ENCODE results near the gene SOWAHC. TPM values are rescaled to one million over a fixed set of nuclear protein-coding genes. Genes with fewer than 3 reads are reported as not detected.
A peak's percentile ranks its signal among the peaks of the same experiment; 100 is the strongest.

SOWAHC gene
- total RNA-seq, 1 experiment from 2014 or later: 14.9 TPM

- no peak for DNase-seq (ENCODE audit: low read depth)
Observed at GRCh38 chr2:109645412-109646184, 31.4 kb downstream of the SOWAHC start.

GRCh38 chr2:109646961-109647360 lies 32.8 kb downstream of the SOWAHC start:
- DNase-seq (ENCODE audit: low read depth): peak; percentile 11

- DNase-seq (ENCODE audit: low read depth): no peak
Observed at GRCh38 chr2:109647636-109648035, 33.5 kb downstream of the SOWAHC start.

GRCh38 chr2:109648041-109648527 lies 33.9 kb downstream of the SOWAHC start:
- DNase-seq (ENCODE audit: low read depth): no peak

- no peak for DNase-seq (ENCODE audit: low read depth)
Observed at GRCh38 chr2:109649736-109650695, 35.9 kb downstream of the SOWAHC start.

- no peak for DNase-seq (ENCODE audit: low read depth)
Observed at GRCh38 chr2:109654326-109655050, 40.3 kb downstream of the SOWAHC start.

- DNase-seq (ENCODE audit: low read depth): peak; percentile 24
Observed at GRCh38 chr2:109655287-109655686, 41.1 kb downstream of the SOWAHC start.

- DNase-seq (ENCODE audit: low read depth): no peak
Observed at GRCh38 chr2:109659396-109660045, 45.4 kb downstream of the SOWAHC start.

GRCh38 chr2:109660046-109660860 lies 46.1 kb downstream of the SOWAHC start:
- no peak for DNase-seq (ENCODE audit: low read depth)

- no peak for DNase-seq (ENCODE audit: low read depth)
Observed at GRCh38 chr2:109662889-109663288, 48.7 kb downstream of the SOWAHC start.

- peak; percentile 48 for DNase-seq (ENCODE audit: low read depth)
Observed at GRCh38 chr2:109663721-109664120, 49.6 kb downstream of the SOWAHC start.

- no peak for DNase-seq (ENCODE audit: low read depth)
Observed at GRCh38 chr2:109666466-109666865, 52.3 kb downstream of the SOWAHC start.

Other genes starting within 250 kb of the SOWAHC start
- gene SEPTIN10, start 398 bp upstream of the SOWAHC start, total RNA-seq (2014; rRNA removed; shearing (Covaris generic)): 31.5 and 45.2 TPM in 2 replicates
- 5.7 and 14.5 TPM in 2 replicates for gene RGPD5, start 179.9 kb downstream of the SOWAHC start, total RNA-seq (2014; rRNA removed; shearing (Covaris generic))